T-helper 1 cell treated with Interleukin-12 subunit alpha and Interleukin-12 subunit beta and Interleukin-4 antibody, amounts not matched to agents 30 ng/mL and 1 ng/mL, for 36 hours (primary cell): Measurements from ENCODE around the gene MAIP1. TPM values are rescaled to one million over a fixed set of nuclear protein-coding genes. Genes with fewer than 3 reads are reported as not detected.

Source experiments
- intact Hi-C: fragments of 100-400 bp; cut with micrococcal nuclease; formaldehyde crosslinking; loops from one replicate; pipeline ENCODE4 v1.15.1; 2024
- total RNA-seq: library from RNA; stranded (reverse); gene quantifications from 2 replicates; pipeline ENCODE4 v1.2.3, GENCODE V29; 2022

The MAIP1 gene, protein sequence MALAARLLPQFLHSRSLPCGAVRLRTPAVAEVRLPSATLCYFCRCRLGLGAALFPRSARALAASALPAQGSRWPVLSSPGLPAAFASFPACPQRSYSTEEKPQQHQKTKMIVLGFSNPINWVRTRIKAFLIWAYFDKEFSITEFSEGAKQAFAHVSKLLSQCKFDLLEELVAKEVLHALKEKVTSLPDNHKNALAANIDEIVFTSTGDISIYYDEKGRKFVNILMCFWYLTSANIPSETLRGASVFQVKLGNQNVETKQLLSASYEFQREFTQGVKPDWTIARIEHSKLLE
- 19.6 and 21.3 TPM in 2 replicates for total RNA-seq

GRCh38 chr2:199955339-199956061 lies at the start of gene MAIP1, which contains the start of gene TYW5:
MAIP1 (plus strand) TSS chr2:199955582; CDS start chr2:199955799, 217 bp downstream.
TYW5 (minus strand) TSS chr2:199955491; CDS start chr2:199955470, 21 bp downstream.
- intact Hi-C loops = loop anchor here (1.0 to 10.0 kb wide), 11 partner anchors 15 to 1309 kb away; partner anchors contain the start of genes BZW1, C2orf69, CASP8 and CLK1

DNA sequence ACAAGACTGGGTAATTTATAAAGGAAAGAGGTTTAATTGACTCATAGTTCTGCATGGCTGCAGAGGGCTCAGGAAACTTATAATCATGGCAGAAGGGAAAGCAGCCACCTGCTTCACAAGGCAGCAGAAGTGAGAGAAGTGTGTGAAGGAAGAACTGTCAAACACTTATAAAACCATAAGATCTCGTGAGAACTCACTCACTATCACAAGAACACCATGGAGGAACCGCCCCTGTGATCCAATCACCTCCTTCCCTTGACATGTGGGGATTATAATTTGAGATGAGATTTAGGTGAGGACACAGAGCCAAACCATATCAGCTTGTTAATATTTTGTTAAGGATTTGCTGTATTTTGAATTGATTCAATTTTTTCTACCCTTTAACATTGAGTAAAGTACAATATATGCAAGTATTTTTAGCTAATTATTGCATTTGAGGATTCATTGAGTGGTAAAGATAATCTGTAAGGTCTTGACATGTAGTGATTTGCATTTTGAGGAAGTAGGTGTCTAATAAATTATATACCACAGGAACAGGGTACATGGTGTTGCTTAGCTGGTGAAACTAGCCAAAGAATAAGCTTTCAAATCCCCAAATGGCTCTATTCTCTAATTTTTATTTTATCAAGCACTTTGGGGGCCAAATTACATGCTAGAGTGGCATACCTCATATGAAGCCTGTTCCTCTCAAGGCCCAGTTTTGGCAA lies 48.2 kb upstream of the MAIP1 start:
- intact Hi-C loops = no loop called here

DNA sequence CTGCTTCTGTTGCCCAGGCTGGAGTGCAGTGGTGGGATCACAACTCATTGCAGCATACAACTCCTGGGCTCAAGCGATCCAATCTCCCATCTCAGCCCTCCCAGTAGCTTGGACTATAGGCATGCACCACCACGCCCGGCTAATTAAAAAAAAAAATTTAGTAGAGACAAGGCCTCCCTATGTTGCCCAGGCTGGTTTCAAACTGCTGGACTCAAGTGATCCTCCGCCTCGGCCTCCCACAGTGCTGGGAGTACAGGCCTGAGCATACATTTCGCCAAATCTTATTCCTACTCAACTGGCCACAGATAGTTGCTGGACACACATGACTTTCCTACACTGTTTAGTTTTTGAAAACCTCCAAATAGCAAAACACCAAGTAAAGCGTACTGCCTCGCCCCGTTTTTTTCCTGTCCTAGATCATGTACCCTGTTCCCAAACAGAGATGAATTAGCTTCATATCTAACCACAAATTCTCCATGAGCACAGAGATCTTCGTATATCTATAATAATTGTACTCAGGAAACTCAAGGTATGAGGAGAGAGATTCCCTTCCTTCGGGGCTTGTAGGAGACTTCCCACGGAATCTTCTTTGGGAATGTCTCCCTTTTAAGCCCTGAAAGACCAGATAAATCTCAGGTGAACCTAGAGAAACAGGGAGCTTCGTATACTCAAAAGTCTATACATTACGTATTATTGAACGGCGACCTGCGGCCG lies 44.9 kb upstream of the MAIP1 start:
- intact Hi-C loops = loop anchor here (1.0 to 5.0 kb wide), 16 partner anchors 22 to 1870 kb away; partner anchors contain the start of genes ALS2, BZW1, CLK1 and FTCDNL1

DNA sequence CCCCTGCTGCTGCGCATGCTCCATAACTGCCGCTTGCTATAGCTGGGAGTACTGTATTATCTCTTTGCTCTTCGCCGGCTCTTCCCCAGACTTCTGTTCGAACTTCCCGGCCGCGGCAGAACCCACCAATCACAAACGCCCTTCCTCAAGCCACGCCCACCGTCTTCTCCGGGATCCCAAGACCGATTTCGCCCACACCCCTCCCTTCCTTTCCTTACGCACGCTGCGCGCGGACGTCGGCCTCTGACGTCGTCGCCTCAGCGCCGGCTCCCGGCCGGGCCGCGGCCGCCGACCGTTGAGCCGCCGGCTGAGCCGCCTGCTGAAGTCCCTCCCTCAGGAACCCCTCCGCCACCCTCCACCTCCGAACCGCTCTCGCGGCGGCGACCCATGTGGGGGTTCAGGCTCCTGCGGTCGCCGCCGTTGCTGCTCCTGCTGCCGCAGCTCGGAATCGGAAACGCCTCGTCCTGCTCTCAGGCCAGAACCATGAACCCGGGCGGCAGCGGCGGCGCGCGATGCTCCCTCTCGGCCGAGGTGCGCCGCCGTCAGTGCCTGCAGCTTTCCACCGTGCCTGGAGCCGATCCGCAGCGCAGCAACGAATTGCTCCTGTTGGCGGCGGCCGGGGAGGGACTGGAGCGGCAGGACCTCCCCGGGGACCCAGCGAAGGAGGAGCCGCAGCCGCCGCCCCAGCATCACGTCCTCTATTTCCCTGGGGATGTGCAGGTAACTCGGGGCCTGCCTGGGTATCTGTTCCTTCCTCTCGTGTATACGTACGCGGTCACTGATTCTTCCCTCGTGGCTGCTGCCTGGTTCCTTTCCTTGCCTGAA lies 44.1 kb upstream of the MAIP1 start, which contains the start of gene C2orf69:
Gene C2orf69 (plus strand): TSS at position 242 of the 825 bp plus-strand sequence. CDS start 146 bp downstream, at position 388.
- intact Hi-C loops = loop anchor here (1.0 to 5.0 kb wide), 16 partner anchors 22 to 1870 kb away; partner anchors contain the start of genes ALS2, BZW1, CLK1 and FTCDNL1

DNA sequence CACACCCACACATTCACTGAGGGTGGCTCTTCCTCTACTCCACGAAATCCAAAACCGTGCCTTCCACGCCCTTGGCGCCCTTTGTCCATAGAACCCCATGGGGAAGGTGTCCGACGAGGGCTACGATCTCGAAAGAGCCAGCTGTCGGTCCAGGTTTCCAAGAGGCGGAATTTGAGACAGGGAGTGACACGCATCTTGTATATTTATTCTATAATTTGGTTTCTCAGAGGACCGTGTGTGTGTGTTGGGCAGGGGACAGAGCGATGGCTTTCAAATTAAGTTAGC lies 43.6 kb upstream of the MAIP1 start:
- intact Hi-C loops = loop anchor here (1.0 to 5.0 kb wide), 16 partner anchors 21 to 1869 kb away; partner anchors contain the start of genes ALS2, BZW1, CLK1 and FTCDNL1

GRCh38 chr2:199912553-199913114 lies 42.7 kb upstream of the MAIP1 start:
- intact Hi-C loops = loop anchor here (5.0 kb wide), 3 partner anchors 395 to 1540 kb away; partner anchors contain the start of genes CLK1, SPATS2L, STRADB and TRAK2

- intact Hi-C loops = loop anchor here (5.0 kb wide), 3 partner anchors 393 to 1538 kb away; partner anchors contain the start of genes CLK1, SPATS2L, STRADB and TRAK2
These were observed 40.9 kb upstream of the MAIP1 start for GRCh38 chr2:199914372-199914958.

DNA sequence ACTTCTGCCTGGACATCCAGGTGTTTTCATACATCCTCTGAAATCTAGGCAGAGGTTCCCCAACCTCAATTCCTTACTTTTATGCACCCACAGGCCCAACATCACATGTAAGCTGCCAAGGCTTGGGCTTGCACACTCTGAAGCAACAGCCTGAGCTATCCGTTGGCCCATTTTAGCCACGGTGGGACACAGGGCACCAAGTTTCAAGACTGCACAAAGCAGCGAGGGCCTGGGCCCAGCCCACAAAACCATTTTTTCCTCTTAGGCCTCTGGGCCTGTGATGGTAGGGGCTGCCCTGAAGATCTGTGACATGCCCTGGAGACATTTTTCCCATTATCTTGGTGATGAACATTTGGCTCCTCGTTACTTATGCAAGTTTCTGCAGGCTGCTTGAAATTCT lies 38.4 kb upstream of the MAIP1 start:
- intact Hi-C loops = no loop called here

- intact Hi-C loops = no loop called here
These were observed 32.5 kb upstream of the MAIP1 start for GRCh38 chr2:199922856-199923255.

GRCh38 chr2:199923924-199924323 lies 31.5 kb upstream of the MAIP1 start:
- intact Hi-C loops = no loop called here

GRCh38 chr2:199926806-199927205 lies 28.6 kb upstream of the MAIP1 start:
- intact Hi-C loops = no loop called here

DNA sequence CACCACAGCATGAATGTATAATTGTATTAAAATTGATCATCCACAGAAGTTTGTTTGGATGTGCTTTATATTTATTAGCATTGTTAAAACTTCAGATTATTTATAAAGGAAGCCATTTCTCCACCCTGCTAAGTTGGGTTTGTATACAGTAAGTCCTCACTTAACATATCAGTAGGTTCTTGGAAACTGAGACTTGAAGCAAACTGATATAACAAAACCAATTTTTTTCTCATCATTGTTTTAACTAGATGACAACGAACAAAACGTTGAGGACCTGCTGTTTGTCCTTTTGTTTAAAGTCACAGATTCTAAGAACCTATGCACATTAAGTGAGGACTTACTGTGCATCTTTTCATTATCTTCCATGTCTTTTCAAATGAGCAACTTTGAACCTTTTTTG lies 27.2 kb upstream of the MAIP1 start:
- intact Hi-C loops = no loop called here

DNA sequence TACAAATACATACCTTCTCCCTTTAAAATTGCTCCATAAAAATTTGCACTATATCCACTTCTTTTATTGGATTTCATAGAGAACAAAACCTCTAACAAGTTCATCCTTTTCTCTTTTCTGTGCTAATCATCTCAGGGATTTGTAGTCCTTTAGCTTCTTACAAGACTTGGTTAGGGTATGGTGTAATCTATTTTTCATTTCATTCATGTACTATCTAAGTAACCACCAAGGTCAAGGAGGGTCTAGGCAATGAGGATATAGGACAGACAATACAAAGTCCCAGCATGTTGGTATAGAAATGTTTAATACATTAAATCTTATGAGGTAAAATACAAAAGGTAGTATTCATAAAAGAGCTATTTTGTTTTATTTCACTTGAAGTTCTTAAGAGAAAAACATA lies 26.8 kb upstream of the MAIP1 start:
- intact Hi-C loops = no loop called here

GRCh38 chr2:199929262-199929661 lies 26.1 kb upstream of the MAIP1 start:
- intact Hi-C loops = no loop called here

DNA sequence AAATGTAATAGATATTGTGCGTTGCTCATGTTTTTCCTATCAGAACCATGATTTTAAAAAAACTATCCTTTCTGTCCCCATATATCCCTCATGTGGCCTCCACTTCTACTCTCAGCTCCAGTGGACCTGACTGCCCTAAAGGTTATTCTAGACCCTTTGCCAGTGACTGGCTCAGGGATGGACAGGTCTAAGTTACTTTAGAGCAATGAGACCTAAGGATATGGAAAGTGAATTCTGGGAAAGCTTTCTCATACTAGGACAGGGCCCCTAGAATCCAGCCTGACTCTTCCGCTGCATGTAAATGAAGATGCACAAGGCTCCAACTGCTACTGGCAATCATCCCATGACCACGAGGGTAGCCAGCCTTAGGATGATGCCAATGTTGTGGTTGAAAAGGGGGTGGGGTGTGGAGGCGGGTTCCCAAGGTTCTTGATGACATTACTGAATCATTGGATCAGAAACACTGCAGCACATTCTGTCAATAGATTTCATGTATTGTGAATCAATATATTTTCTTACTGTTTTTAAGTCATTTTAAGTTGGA lies 23.0 kb upstream of the MAIP1 start:
- intact Hi-C loops = loop anchor here (2.0 kb wide), 1 partner anchor 22 kb away; the partner anchor contains the start of gene C2orf69

DNA sequence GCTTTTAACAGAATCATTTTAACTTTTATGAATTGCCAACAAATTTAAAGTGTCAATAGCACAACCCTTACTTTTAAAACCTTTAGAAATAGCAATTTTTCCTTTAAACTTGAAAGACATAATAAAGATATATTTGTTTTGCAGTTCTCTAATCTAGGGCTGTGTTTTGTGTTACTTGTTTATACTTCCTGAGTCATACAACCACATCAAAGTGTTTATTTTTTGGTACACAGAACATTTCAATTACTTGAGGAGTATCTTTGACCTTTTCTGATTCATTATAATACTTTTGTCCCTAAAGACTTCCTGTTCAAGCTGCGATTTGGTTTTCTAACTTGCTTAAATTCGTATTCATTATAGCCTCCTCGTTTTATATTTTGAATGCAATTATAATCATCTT lies 21.9 kb upstream of the MAIP1 start:
- intact Hi-C loops = loop anchor here (2.0 kb wide), 1 partner anchor 23 kb away; the partner anchor contains the start of gene C2orf69

DNA sequence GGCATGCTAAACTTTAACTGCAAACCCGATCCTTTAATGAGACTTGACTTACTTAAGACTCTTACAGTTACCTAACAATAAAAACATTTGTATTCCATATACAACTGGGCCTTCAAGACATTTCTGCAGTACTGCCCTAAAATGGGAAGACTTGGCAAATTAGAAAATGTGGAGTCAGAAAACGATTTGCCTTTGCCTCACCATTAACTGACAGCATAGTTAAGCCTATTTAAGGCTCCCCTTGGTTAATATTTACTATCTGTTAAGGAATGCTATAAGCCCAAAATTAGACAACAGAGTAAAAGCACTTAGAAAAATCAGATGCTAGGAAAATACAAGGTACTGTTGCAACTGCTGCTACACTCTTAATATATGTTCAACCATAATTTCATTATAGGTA lies 18.8 kb upstream of the MAIP1 start:
- intact Hi-C loops = no loop called here

DNA sequence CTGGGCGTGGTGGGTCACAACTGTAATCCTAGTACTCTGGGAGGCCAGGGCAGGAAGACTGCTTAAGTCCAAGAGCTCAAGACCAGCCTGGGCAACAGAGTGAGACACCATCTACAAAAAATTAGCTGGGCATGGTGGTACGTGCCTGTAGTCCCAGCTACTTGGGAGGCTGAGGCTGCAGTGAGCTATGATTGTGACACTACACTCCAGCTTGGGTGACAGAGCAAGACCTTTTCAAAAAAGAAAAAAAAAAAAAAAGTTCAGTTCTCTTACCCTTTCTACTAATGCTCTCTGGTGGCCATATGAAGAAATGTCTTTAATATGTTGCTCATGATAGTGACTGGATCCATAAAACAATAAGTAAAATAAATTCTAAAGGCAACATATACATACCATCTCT lies 15.0 kb upstream of the MAIP1 start:
- intact Hi-C loops = loop anchor here (1.0 to 2.0 kb wide), 5 partner anchors 14 to 236 kb away; partner anchors contain the start of genes FTCDNL1, MAIP1 and TYW5

- intact Hi-C loops = no loop called here
These were observed 12.0 kb upstream of the MAIP1 start for GRCh38 chr2:199943373-199943772.
